WTC11 (cell line): Measurements from ENCODE around the gene TSNAXIP1. TPM values are rescaled to one million over a fixed set of nuclear protein-coding genes. Genes with fewer than 3 reads are reported as not detected.

Source experiments
- ATAC-seq: fragments of 200-7000 bp; cut with Tn5 transposase; 2 replicates; pipeline ENCODE4 v1.10.0; 2021; ENCODE audit warnings: mild to moderate bottlenecking, moderate library complexity
- CTCF ChIA-PET: fragments of 300-600 bp; sonication (Branson Sonifier 250); formaldehyde crosslinking; loops from one replicate; lab custom pipeline; 2021; ENCODE audit warnings: antibody characterized with exemption; lab: Charles Lee
- POLR2A ChIA-PET: fragments of 350-600 bp; sonication (Branson Sonifier 250); formaldehyde crosslinking; loops from one replicate; lab custom pipeline; 2021; ENCODE audit warnings: antibody characterized with exemption; lab: Charles Lee
- DNase-seq: peaks from one replicate; pipeline ENCODE4 v3.0.0; 2021; ENCODE audit warnings: low spot score
- H3K27ac Mint-ChIP-seq: 2 replicates; pipeline ENCODE4 v1.8.0; 2021; ENCODE audit warnings: mixed read lengths
- H3K27me3 Mint-ChIP-seq: 2 replicates; pipeline ENCODE4 v1.8.0; 2021; ENCODE audit warnings: low read depth, mild to moderate bottlenecking, moderate library complexity, mixed read lengths
- H3K36me3 Mint-ChIP-seq: 2 replicates; pipeline ENCODE4 v1.8.0; 2021; ENCODE audit warnings: mixed read lengths
- H3K4me1 Mint-ChIP-seq: 2 replicates; pipeline ENCODE4 v1.8.0; 2022; ENCODE audit warnings: mixed read lengths
- H3K4me3 Mint-ChIP-seq: 2 replicates; pipeline ENCODE4 v1.8.0; 2021; ENCODE audit warnings: mild to moderate bottlenecking, moderate library complexity, mixed read lengths
- H3K9me3 Mint-ChIP-seq: 2 replicates; pipeline ENCODE4 v1.8.0; 2021; ENCODE audit warnings: mixed read lengths
- CREB1 ChIP-seq: sonication (generic); formaldehyde crosslinking; IDR thresholded peaks from 2 replicates; pipeline ENCODE4 v1.8.0; 2023; ENCODE audit warnings: mild to moderate bottlenecking, missing genetic modification reagents
- CREM ChIP-seq: sonication (generic); formaldehyde crosslinking; IDR thresholded peaks from 2 replicates; pipeline ENCODE4 v1.8.1; 2022; ENCODE audit warnings: mild to moderate bottlenecking, missing genetic modification reagents, moderate library complexity
- E2F1 ChIP-seq: sonication (generic); formaldehyde crosslinking; IDR thresholded peaks from 2 replicates; pipeline ENCODE4 v1.8.0; 2022; ENCODE audit warnings: mild to moderate bottlenecking, missing genetic modification reagents
- E2F4 ChIP-seq: sonication (generic); formaldehyde crosslinking; IDR thresholded peaks from 2 replicates; pipeline ENCODE4 v1.8.1; 2022; ENCODE audit warnings: low read depth, mild to moderate bottlenecking, moderate library complexity, missing genetic modification reagents, borderline replicate concordance
- E2F5 ChIP-seq: sonication (generic); formaldehyde crosslinking; IDR thresholded peaks from 2 replicates; pipeline ENCODE4 v1.8.1; 2022; ENCODE audit warnings: mild to moderate bottlenecking, moderate library complexity, missing genetic modification reagents
- FOXP4 ChIP-seq: sonication (generic); formaldehyde crosslinking; IDR thresholded peaks from 2 replicates; pipeline ENCODE4 v1.8.0; 2022; ENCODE audit warnings: mild to moderate bottlenecking, missing genetic modification reagents
- GABPB1 ChIP-seq: sonication (generic); formaldehyde crosslinking; IDR thresholded peaks from 2 replicates; pipeline ENCODE4 v1.8.1; 2023; ENCODE audit warnings: mild to moderate bottlenecking, missing genetic modification reagents
- HMGA2 ChIP-seq: fragments of 250-450 bp; sonication (Bioruptor Pico); IDR thresholded peaks from 2 replicates; pipeline ENCODE4 v1.4.0; 2021; ENCODE audit warnings: mild to moderate bottlenecking, moderate library complexity
- NFATC4 ChIP-seq: fragments of 250-450 bp; sonication (Bioruptor Pico); IDR thresholded peaks from 2 replicates; pipeline ENCODE4 v1.9.0; 2021; ENCODE audit warnings: mild to moderate bottlenecking
- NFYB ChIP-seq: sonication (generic); formaldehyde crosslinking; conservative IDR thresholded peaks from 2 replicates; pipeline ENCODE4 v1.8.0; 2022; ENCODE audit warnings: low read depth, missing genetic modification reagents
- NR3C1 ChIP-seq: sonication (generic); formaldehyde crosslinking; conservative IDR thresholded peaks from 2 replicates; pipeline ENCODE4 v1.8.1; 2023; ENCODE audit warnings: low read depth, mild to moderate bottlenecking, missing genetic modification reagents
- PREB ChIP-seq: sonication (generic); formaldehyde crosslinking; IDR thresholded peaks from 2 replicates; pipeline ENCODE4 v1.8.1; 2022; ENCODE audit warnings: mild to moderate bottlenecking, missing genetic modification reagents, moderate library complexity, borderline replicate concordance
- SMAD3 ChIP-seq: sonication (generic); formaldehyde crosslinking; IDR thresholded peaks from 2 replicates; pipeline ENCODE4 v1.8.0; 2022; ENCODE audit warnings: missing genetic modification reagents, mild to moderate bottlenecking, borderline replicate concordance
- SMAD4 ChIP-seq: sonication (generic); formaldehyde crosslinking; IDR thresholded peaks from 2 replicates; pipeline ENCODE4 v1.8.0; 2022; ENCODE audit warnings: mild to moderate bottlenecking, missing genetic modification reagents
- STAT6 ChIP-seq: sonication (generic); formaldehyde crosslinking; conservative IDR thresholded peaks from 2 replicates; pipeline ENCODE4 v1.8.1; 2023; ENCODE audit warnings: mild to moderate bottlenecking, low read depth, missing genetic modification reagents, moderate library complexity
- TCF7 ChIP-seq: sonication (generic); formaldehyde crosslinking; IDR thresholded peaks from 2 replicates; pipeline ENCODE4 v1.8.0; 2022; ENCODE audit warnings: mild to moderate bottlenecking, low read depth, missing genetic modification reagents, moderate library complexity
- TEAD4 ChIP-seq: sonication (generic); formaldehyde crosslinking; IDR thresholded peaks from 2 replicates; pipeline ENCODE4 v1.8.0; 2022; ENCODE audit warnings: mild to moderate bottlenecking, missing genetic modification reagents
- USF1 ChIP-seq: sonication (generic); formaldehyde crosslinking; IDR thresholded peaks from 2 replicates; pipeline ENCODE4 v1.8.0; 2022; ENCODE audit warnings: mild to moderate bottlenecking, missing genetic modification reagents
- ZNF232 ChIP-seq: sonication (generic); formaldehyde crosslinking; IDR thresholded peaks from 2 replicates; pipeline ENCODE4 v1.8.0; 2022; ENCODE audit warnings: mild to moderate bottlenecking, missing genetic modification reagents
- ZNF396 ChIP-seq: fragments of 250-450 bp; sonication (Bioruptor Pico); IDR thresholded peaks from 2 replicates; pipeline ENCODE4 v1.8.0; 2021; ENCODE audit warnings: mild to moderate bottlenecking, moderate library complexity, borderline replicate concordance
- ZNF425 ChIP-seq: fragments of 250-450 bp; sonication (Bioruptor Pico); conservative IDR thresholded peaks from 2 replicates; pipeline ENCODE4 v1.9.0; 2021; ENCODE audit warnings: mild to moderate bottlenecking
- total RNA-seq: library from RNA; stranded (reverse); gene quantifications from 3 replicates; pipeline ENCODE4 v1.2.3, GENCODE V29; 2021

TSNAXIP1 gene
- total RNA-seq, 1 experiment from 2014 or later, result 0.48 TPM

GRCh38 chr16:67872131-67872630 is 65.5 kb downstream of the TSNAXIP1 start (continued):
- TF ChIP-seq FOXP4 (CRISPR knock-in tag) (no peak), USF1 (CRISPR knock-in tag) (no peak), SMAD3 (no peak), TCF7 (CRISPR knock-in tag) (no peak), NR3C1 (CRISPR knock-in tag) (no peak), E2F4 (no peak), ZNF232 (CRISPR knock-in tag) (no peak)

- H3K36me3 Mint-ChIP-seq, result peaks cover 35% of the 10 kb centered on the region
- H3K27me3 Mint-ChIP-seq, result no peaks in the 10 kb centered on the region
- ChIA-PET POLR2A (no interaction called here), CTCF (interaction anchor here (0.8 to 3.2 kb wide), 9 partner anchors 11 to 352 kb away, joined by 3 to 29 read pairs (median 4); partner anchors contain the start of gene NRN1L)
- DNase-seq, result peak; percentile 76
- peaks cover 15% of the 10 kb centered on the region for H3K4me1 Mint-ChIP-seq
- peak; percentile 74 for ATAC-seq
- H3K27ac Mint-ChIP-seq, result peak within 1 kb of the TSS; percentile 90
- H3K9me3 Mint-ChIP-seq, result no peaks in the 10 kb centered on the region
- peak within 1 kb of the TSS; percentile 92 for H3K4me3 Mint-ChIP-seq
- 0 out of 2 replicates have a peak, but pooled peaks have one; percentile 39 for TF ChIP-seq TEAD4 (CRISPR knock-in tag)
- TF ChIP-seq CREM, result peak; percentile 56; the same call in 1 of the 2 replicates
- peak; percentile 84; the same call in 1 of the 2 replicates for TF ChIP-seq PREB (CRISPR knock-in tag)
- peak; percentile 69; the same call in 1 of the 2 replicates for TF ChIP-seq ZNF232 (CRISPR knock-in tag)
- TF ChIP-seq GABPB1 (CRISPR knock-in tag), result peak; percentile 92
- TF ChIP-seq E2F1 (CRISPR knock-in tag), result 0 out of 2 replicates have a peak, but pooled peaks have one; percentile 15
- no peak for TF ChIP-seq ZNF396 (CRISPR knock-in tag)
- TF ChIP-seq STAT6 (CRISPR knock-in tag), result no peak
- no peak for TF ChIP-seq CREB1 (CRISPR knock-in tag)
- peak; percentile 91 for TF ChIP-seq NFATC4
- no peak for TF ChIP-seq ZNF425 (CRISPR knock-in tag)
- TF ChIP-seq E2F5 (CRISPR knock-in tag), result no peak; the same call in 1 of the 2 replicates
- TF ChIP-seq SMAD4 (CRISPR knock-in tag), result no peak
- TF ChIP-seq HMGA2 (CRISPR knock-in tag), result no peak
- no peak; the same call in 1 of the 2 replicates for TF ChIP-seq NFYB (CRISPR knock-in tag)
- no peak for TF ChIP-seq USF1 (CRISPR knock-in tag)
These were observed 66.1 kb downstream of the TSNAXIP1 start, which contains the start of gene EDC4 for GRCh38 chr16:67872631-67873434. Gene EDC4 (plus strand): TSS chr16:67873052. CDS start chr16:67873262, 210 bp downstream.
